MM.1S (cell line): ENCODE data around the gene DARS1.

Experiments used
- DNase-seq: peaks from one replicate; pipeline ENCODE4 v3.0.0-alpha.2; 2015
- H2AFZ ChIP-seq: fragments of 300-600 bp; sonication (generic); 2 replicates; pipeline ENCODE4 v1.6.0; 2016; ENCODE audit warnings: antibody characterized with exemption, low read length
- H3F3A ChIP-seq: fragments of 300-600 bp; sonication (generic); 2 replicates; pipeline ENCODE4 v1.6.1; 2016; ENCODE audit warnings: mild to moderate bottlenecking, antibody characterized with exemption, low read length, moderate library complexity, mixed read lengths; ENCODE audit not compliant: insufficient read depth
- H3K27ac ChIP-seq: fragments of 300-600 bp; sonication (generic); 2 replicates; pipeline ENCODE4 v1.5.1; 2016; ENCODE audit warnings: mild to moderate bottlenecking, low read length
- H3K27me3 ChIP-seq: fragments of 300-600 bp; sonication (generic); replicated peaks from 2 replicates; pipeline ENCODE4 v1.6.0; 2016; ENCODE audit warnings: low read length; ENCODE audit not compliant: insufficient read depth
- H3K36me3 ChIP-seq: fragments of 300-600 bp; sonication (generic); replicated peaks from 2 replicates; pipeline ENCODE4 v1.6.1; 2016; ENCODE audit warnings: mild to moderate bottlenecking, low read length, mixed read lengths; ENCODE audit not compliant: insufficient read depth
- H3K4me1 ChIP-seq: fragments of 300-600 bp; sonication (generic); 2 replicates; pipeline ENCODE4 v1.6.1; 2016; ENCODE audit warnings: low read length, mixed read lengths
- H3K4me2 ChIP-seq: fragments of 300-600 bp; sonication (generic); 2 replicates; pipeline ENCODE4 v1.6.0; 2016; ENCODE audit warnings: low read depth, low read length
- H3K4me3 ChIP-seq: fragments of 300-600 bp; sonication (generic); 2 replicates; pipeline ENCODE4 v1.5.1; 2016; ENCODE audit warnings: low read length, mixed read lengths
- H3K79me2 ChIP-seq: fragments of 300-600 bp; sonication (generic); 2 replicates; pipeline ENCODE4 v1.6.1; 2016; ENCODE audit warnings: mixed run types, low read length, mixed read lengths
- H3K9ac ChIP-seq: fragments of 300-600 bp; sonication (generic); 2 replicates; pipeline ENCODE4 v1.6.1; 2016; ENCODE audit warnings: low read length, mixed read lengths
- H3K9me2 ChIP-seq: fragments of 300-600 bp; sonication (generic); replicated peaks from 2 replicates; pipeline ENCODE4 v1.6.1; 2016; ENCODE audit warnings: mild to moderate bottlenecking, low read length, mixed read lengths; ENCODE audit not compliant: insufficient read depth
- H3K9me3 ChIP-seq: fragments of 300-600 bp; sonication (generic); replicated peaks from 2 replicates; pipeline ENCODE4 v1.6.1; 2016; ENCODE audit warnings: mild to moderate bottlenecking, low read length, mixed read lengths; ENCODE audit not compliant: insufficient read depth
- H4K20me1 ChIP-seq: fragments of 300-600 bp; sonication (generic); 2 replicates; pipeline ENCODE4 v1.6.1; 2016; ENCODE audit warnings: mild to moderate bottlenecking, low read length, moderate library complexity, mixed read lengths; ENCODE audit not compliant: insufficient read depth
- EZH2 ChIP-seq: fragments of 300-600 bp; sonication (generic); optimal IDR thresholded peaks from 2 replicates; pipeline ENCODE3; 2017; ENCODE audit warnings: low read depth, mild to moderate bottlenecking, antibody characterized with exemption, low read length, mixed read lengths
- EZH2phosphoT487 ChIP-seq: fragments of 300-600 bp; sonication (generic); IDR thresholded peaks from 2 replicates; pipeline ENCODE4 v1.6.1; 2018; ENCODE audit warnings: antibody characterized with exemption, low read length
- TF ChIP-seq, protein P1 (sequence below): fragments of 300-600 bp; sonication (generic); IDR thresholded peaks from 2 replicates; pipeline ENCODE4 v1.5.1; 2016; ENCODE audit warnings: antibody characterized with exemption, low read length, mixed read lengths

The DARS1 gene

GRCh38 chr2:135980434-135981079 lies 4.9 kb downstream of the DARS1 start:
- Histone ChIP-seq H3K9me2 (no peaks in the 10 kb centered on the region), H3F3A (peaks cover 14% of the 10 kb centered on the region; the same call in 1 of the 2 replicates), H3K79me2 (peaks cover 48% of the 10 kb centered on the region), H3K36me3 (0 out of 2 replicates have a peak, but pooled peaks cover 6% of the 10 kb centered on the region), H3K27ac (no peak overlapping the region), H3K4me2 (no peak overlapping the region), H3K9ac (no peak overlapping the region), H3K4me1 (peaks cover 5% of the 10 kb centered on the region; the same call in 1 of the 2 replicates), H4K20me1 (no peaks in the 10 kb centered on the region), H3K9me3 (no peaks in the 10 kb centered on the region), H3K4me3 (no peak overlapping the region), H3K27me3 (no peaks in the 10 kb centered on the region), H2AFZ (no peak overlapping the region)
- TF ChIP-seq, protein P1, sequence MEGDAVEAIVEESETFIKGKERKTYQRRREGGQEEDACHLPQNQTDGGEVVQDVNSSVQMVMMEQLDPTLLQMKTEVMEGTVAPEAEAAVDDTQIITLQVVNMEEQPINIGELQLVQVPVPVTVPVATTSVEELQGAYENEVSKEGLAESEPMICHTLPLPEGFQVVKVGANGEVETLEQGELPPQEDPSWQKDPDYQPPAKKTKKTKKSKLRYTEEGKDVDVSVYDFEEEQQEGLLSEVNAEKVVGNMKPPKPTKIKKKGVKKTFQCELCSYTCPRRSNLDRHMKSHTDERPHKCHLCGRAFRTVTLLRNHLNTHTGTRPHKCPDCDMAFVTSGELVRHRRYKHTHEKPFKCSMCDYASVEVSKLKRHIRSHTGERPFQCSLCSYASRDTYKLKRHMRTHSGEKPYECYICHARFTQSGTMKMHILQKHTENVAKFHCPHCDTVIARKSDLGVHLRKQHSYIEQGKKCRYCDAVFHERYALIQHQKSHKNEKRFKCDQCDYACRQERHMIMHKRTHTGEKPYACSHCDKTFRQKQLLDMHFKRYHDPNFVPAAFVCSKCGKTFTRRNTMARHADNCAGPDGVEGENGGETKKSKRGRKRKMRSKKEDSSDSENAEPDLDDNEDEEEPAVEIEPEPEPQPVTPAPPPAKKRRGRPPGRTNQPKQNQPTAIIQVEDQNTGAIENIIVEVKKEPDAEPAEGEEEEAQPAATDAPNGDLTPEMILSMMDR = no peak
- TF ChIP-seq EZH2 = no peak
- no peak for TF ChIP-seq EZH2phosphoT487
- DNase-seq = no peak

- Histone ChIP-seq H3K4me3 (no peak overlapping the region), H3K36me3 (peaks cover 6% of the 10 kb centered on the region; the same call in 1 of the 2 replicates), H3K79me2 (peaks cover 42% of the 10 kb centered on the region; the same call in 1 of the 2 replicates), H2AFZ (no peak overlapping the region), H3K27ac (no peak overlapping the region), H3K9me3 (no peaks in the 10 kb centered on the region), H3F3A (no peaks in the 10 kb centered on the region), H3K4me1 (no peaks in the 10 kb centered on the region), H3K9me2 (no peaks in the 10 kb centered on the region), H4K20me1 (no peaks in the 10 kb centered on the region), H3K4me2 (no peak overlapping the region), H3K9ac (no peak overlapping the region), H3K27me3 (no peaks in the 10 kb centered on the region)
- TF ChIP-seq EZH2 (no peak), EZH2phosphoT487 (no peak)
- TF ChIP-seq, protein P1 = no peak
- no peak for DNase-seq
Observed at GRCh38 chr2:135975702-135976101, 9.7 kb downstream of the DARS1 start.

- no peak for DNase-seq
- Histone ChIP-seq H3K79me2 (peaks cover 43% of the 10 kb centered on the region), H3K4me1 (no peaks in the 10 kb centered on the region), H3K4me2 (no peak overlapping the region), H3F3A (no peaks in the 10 kb centered on the region), H2AFZ (no peak overlapping the region), H3K4me3 (no peak overlapping the region), H3K9me2 (no peaks in the 10 kb centered on the region), H3K9ac (no peak overlapping the region), H3K27me3 (no peaks in the 10 kb centered on the region), H3K27ac (no peak overlapping the region), H3K9me3 (no peaks in the 10 kb centered on the region), H4K20me1 (no peaks in the 10 kb centered on the region), H3K36me3 (peaks cover 6% of the 10 kb centered on the region; the same call in 1 of the 2 replicates)
- TF ChIP-seq EZH2phosphoT487 (no peak), EZH2 (no peak)
- TF ChIP-seq, protein P1 = no peak
Observed at GRCh38 chr2:135974036-135974435, 11.4 kb downstream of the DARS1 start.
